ACC112 (cell line): Measurements from ENCODE around the gene IRF9.

Experiments
- H2AFZ ChIP-seq: fragments of 200-600 bp; sonication (generic); one replicate; pipeline ENCODE4 v1.6.0; 2017; ENCODE audit warnings: antibody characterized with exemption, low read length; ENCODE audit not compliant: unreplicated experiment
- H3K27ac ChIP-seq: fragments of 200-600 bp; sonication (generic); 2 replicates; pipeline ENCODE4 v1.5.1; 2014; ENCODE audit warnings: low read depth, mild to moderate bottlenecking, antibody characterized with exemption, low read length, moderate library complexity
- H3K27me3 ChIP-seq: fragments of 200-600 bp; sonication (generic); 2 replicates; pipeline ENCODE4 v1.6.1; 2014; ENCODE audit warnings: mild to moderate bottlenecking, antibody characterized with exemption, low read length, moderate library complexity, mixed read lengths; ENCODE audit not compliant: insufficient read depth
- H3K36me3 ChIP-seq: fragments of 200-600 bp; sonication (generic); 2 replicates; pipeline ENCODE4 v1.6.1; 2016; ENCODE audit warnings: mild to moderate bottlenecking, antibody characterized with exemption, low read length, moderate library complexity, mixed read lengths; ENCODE audit not compliant: insufficient read depth
- H3K4me1 ChIP-seq: fragments of 200-600 bp; sonication (generic); one replicate; pipeline ENCODE4 v1.6.1; 2016; ENCODE audit warnings: low read length, mixed read lengths; ENCODE audit not compliant: insufficient read depth, unreplicated experiment, control insufficient read depth
- H3K4me3 ChIP-seq: fragments of 200-600 bp; sonication (generic); 2 replicates; pipeline ENCODE4 v1.5.1; 2014; ENCODE audit warnings: mild to moderate bottlenecking, low read depth, low read length
- H3K79me2 ChIP-seq: fragments of 200-600 bp; sonication (generic); one replicate; pipeline ENCODE4 v1.6.0; 2016; ENCODE audit warnings: low read length; ENCODE audit not compliant: control insufficient read depth, unreplicated experiment, insufficient read depth

IRF9 gene

GRCh38 chr14:24179294-24179960 is 18.4 kb downstream of the IRF9 start:
- H3K4me3 ChIP-seq: no peak overlapping the region
- H2AFZ ChIP-seq: no peak overlapping the region
- no peaks in the 10 kb centered on the region for H3K79me2 ChIP-seq
- no peaks in the 10 kb centered on the region for H3K4me1 ChIP-seq
- peak overlapping the region; percentile 15; the same call in 1 of the 2 replicates for H3K27ac ChIP-seq
- H3K27me3 ChIP-seq: no peaks in the 10 kb centered on the region
- H3K36me3 ChIP-seq: peaks cover 18% of the 10 kb centered on the region

- Histone ChIP-seq H3K36me3 (peaks cover 14% of the 10 kb centered on the region; the same call in 1 of the 2 replicates), H2AFZ (no peak overlapping the region), H3K27ac (peak overlapping the region; percentile 15; the same call in 1 of the 2 replicates), H3K27me3 (no peaks in the 10 kb centered on the region), H3K79me2 (no peaks in the 10 kb centered on the region), H3K4me1 (no peaks in the 10 kb centered on the region), H3K4me3 (no peak overlapping the region)
These were observed 19.1 kb downstream of the IRF9 start for GRCh38 chr14:24179961-24180796.

- Histone ChIP-seq H2AFZ (no peak overlapping the region), H3K27ac (no peak overlapping the region), H3K36me3 (peaks cover 13% of the 10 kb centered on the region; the same call in 1 of the 2 replicates), H3K4me1 (no peaks in the 10 kb centered on the region), H3K79me2 (no peaks in the 10 kb centered on the region), H3K4me3 (no peak overlapping the region), H3K27me3 (no peaks in the 10 kb centered on the region)
These were observed 20.5 kb downstream of the IRF9 start for GRCh38 chr14:24181371-24182077.

GRCh38 chr14:24182110-24182882 is 21.2 kb downstream of the IRF9 start:
- Histone ChIP-seq H3K36me3 (peaks cover 9% of the 10 kb centered on the region; the same call in 1 of the 2 replicates), H3K27ac (no peak overlapping the region), H2AFZ (no peak overlapping the region), H3K27me3 (no peaks in the 10 kb centered on the region), H3K4me3 (no peak overlapping the region), H3K79me2 (peaks cover 7% of the 10 kb centered on the region), H3K4me1 (no peaks in the 10 kb centered on the region)

- no peaks in the 10 kb centered on the region for H3K27me3 ChIP-seq
- peaks cover 6% of the 10 kb centered on the region for H3K4me1 ChIP-seq
- H3K4me3 ChIP-seq: no peak overlapping the region
- no peak overlapping the region for H2AFZ ChIP-seq
- H3K36me3 ChIP-seq: peaks cover 7% of the 10 kb centered on the region; the same call in 1 of the 2 replicates
- no peak overlapping the region for H3K27ac ChIP-seq
- peaks cover 11% of the 10 kb centered on the region for H3K79me2 ChIP-seq
These were observed 22.0 kb downstream of the IRF9 start for GRCh38 chr14:24183014-24183481.

GRCh38 chr14:24184104-24184970 is 23.3 kb downstream of the IRF9 start:
- Histone ChIP-seq H3K27me3 (no peaks in the 10 kb centered on the region), H3K79me2 (peaks cover 11% of the 10 kb centered on the region), H3K27ac (no peak overlapping the region), H3K4me3 (no peak overlapping the region), H3K36me3 (peaks cover 6% of the 10 kb centered on the region; the same call in 1 of the 2 replicates), H2AFZ (no peak overlapping the region), H3K4me1 (peaks cover 6% of the 10 kb centered on the region)

- H3K27me3 ChIP-seq: no peaks in the 10 kb centered on the region
- H3K36me3 ChIP-seq: peaks cover 8% of the 10 kb centered on the region; the same call in 1 of the 2 replicates
- H3K4me1 ChIP-seq: peaks cover 6% of the 10 kb centered on the region
- peaks cover 11% of the 10 kb centered on the region for H3K79me2 ChIP-seq
- H3K4me3 ChIP-seq: no peak overlapping the region
- no peak overlapping the region for H3K27ac ChIP-seq
- H2AFZ ChIP-seq: no peak overlapping the region
These were observed 24.0 kb downstream of the IRF9 start for GRCh38 chr14:24185026-24185425.

- peaks cover 10% of the 10 kb centered on the region; the same call in 1 of the 2 replicates for H3K36me3 ChIP-seq
- H3K27me3 ChIP-seq: no peaks in the 10 kb centered on the region
- peaks cover 11% of the 10 kb centered on the region for H3K79me2 ChIP-seq
These were observed 24.7 kb downstream of the IRF9 start for GRCh38 chr14:24185741-24186140.

GRCh38 chr14:24186831-24187538 is 25.9 kb downstream of the IRF9 start:
- H3K36me3 ChIP-seq: 0 out of 2 replicates have a peak, but pooled peaks cover 8% of the 10 kb centered on the region
- peaks cover 6% of the 10 kb centered on the region for H3K4me1 ChIP-seq
- H3K4me3 ChIP-seq: peak overlapping the region; percentile 90; the same call in 1 of the 2 replicates
- no peaks in the 10 kb centered on the region for H3K27me3 ChIP-seq
- no peak overlapping the region for H3K27ac ChIP-seq
- H2AFZ ChIP-seq: no peak overlapping the region
- peaks cover 11% of the 10 kb centered on the region for H3K79me2 ChIP-seq

More at GRCh38 chr14:24185741-24186140, 24.7 kb downstream of the IRF9 start:
- H3K27ac ChIP-seq: no peak overlapping the region
- H3K4me1 ChIP-seq: peaks cover 6% of the 10 kb centered on the region
- H2AFZ ChIP-seq: no peak overlapping the region
- no peak overlapping the region for H3K4me3 ChIP-seq
